Neural cell (in vitro differentiated cells): ENCODE data around the gene NCOA5.

Experiments
- EZH2 ChIP-seq: fragments of 200-600, 300-800 bp; shearing (Covaris generic), sonication (generic); IDR thresholded peaks from 2 replicates; pipeline ENCODE4 v1.6.1; 2014; ENCODE audit warnings: antibody characterized with exemption, low read length, borderline replicate concordance, mild to moderate bottlenecking; ENCODE audit not compliant: insufficient read depth, poor library complexity, severe bottlenecking
- TF ChIP-seq, protein P1 (sequence below): fragments of 450-650 bp; IDR thresholded peaks from 2 replicates; pipeline ENCODE4 v1.5.1; 2014; ENCODE audit warnings: antibody characterized with exemption, mild to moderate bottlenecking, moderate library complexity; ENCODE audit not compliant: poor library complexity, severe bottlenecking

GRCh38 chr20:46087161-46087560 lies 2.6 kb downstream of the NCOA5 start:
- TF ChIP-seq, protein P1, sequence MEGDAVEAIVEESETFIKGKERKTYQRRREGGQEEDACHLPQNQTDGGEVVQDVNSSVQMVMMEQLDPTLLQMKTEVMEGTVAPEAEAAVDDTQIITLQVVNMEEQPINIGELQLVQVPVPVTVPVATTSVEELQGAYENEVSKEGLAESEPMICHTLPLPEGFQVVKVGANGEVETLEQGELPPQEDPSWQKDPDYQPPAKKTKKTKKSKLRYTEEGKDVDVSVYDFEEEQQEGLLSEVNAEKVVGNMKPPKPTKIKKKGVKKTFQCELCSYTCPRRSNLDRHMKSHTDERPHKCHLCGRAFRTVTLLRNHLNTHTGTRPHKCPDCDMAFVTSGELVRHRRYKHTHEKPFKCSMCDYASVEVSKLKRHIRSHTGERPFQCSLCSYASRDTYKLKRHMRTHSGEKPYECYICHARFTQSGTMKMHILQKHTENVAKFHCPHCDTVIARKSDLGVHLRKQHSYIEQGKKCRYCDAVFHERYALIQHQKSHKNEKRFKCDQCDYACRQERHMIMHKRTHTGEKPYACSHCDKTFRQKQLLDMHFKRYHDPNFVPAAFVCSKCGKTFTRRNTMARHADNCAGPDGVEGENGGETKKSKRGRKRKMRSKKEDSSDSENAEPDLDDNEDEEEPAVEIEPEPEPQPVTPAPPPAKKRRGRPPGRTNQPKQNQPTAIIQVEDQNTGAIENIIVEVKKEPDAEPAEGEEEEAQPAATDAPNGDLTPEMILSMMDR: peak; percentile 69
- TF ChIP-seq EZH2: no peak
